GM12864 (cell line): ENCODE data around the gene HIPK4.
"Not testable (repeated sequence)": the region's sequence is repeated elsewhere in the genome, so short reads cannot be mapped to it uniquely, and the experiment has no call there.

ENCODE experiments used
- DNase-seq: peaks from one replicate; pipeline ENCODE4 v3.0.0-alpha.2; 2011; ENCODE audit warnings: low read depth
- H3K4me3 ChIP-seq: 2 replicates; pipeline ENCODE4 v1.5.1; 2011; ENCODE audit warnings: mild to moderate bottlenecking, low read depth, low read length, control low read depth
- TF ChIP-seq, protein P1 (sequence below): IDR thresholded peaks from 2 replicates; pipeline ENCODE4 v1.5.1; 2011; ENCODE audit warnings: low read depth, mild to moderate bottlenecking, moderate library complexity, low read length, control low read depth, inconsistent platforms; ENCODE audit errors: missing control alignments

The HIPK4 gene

DNA sequence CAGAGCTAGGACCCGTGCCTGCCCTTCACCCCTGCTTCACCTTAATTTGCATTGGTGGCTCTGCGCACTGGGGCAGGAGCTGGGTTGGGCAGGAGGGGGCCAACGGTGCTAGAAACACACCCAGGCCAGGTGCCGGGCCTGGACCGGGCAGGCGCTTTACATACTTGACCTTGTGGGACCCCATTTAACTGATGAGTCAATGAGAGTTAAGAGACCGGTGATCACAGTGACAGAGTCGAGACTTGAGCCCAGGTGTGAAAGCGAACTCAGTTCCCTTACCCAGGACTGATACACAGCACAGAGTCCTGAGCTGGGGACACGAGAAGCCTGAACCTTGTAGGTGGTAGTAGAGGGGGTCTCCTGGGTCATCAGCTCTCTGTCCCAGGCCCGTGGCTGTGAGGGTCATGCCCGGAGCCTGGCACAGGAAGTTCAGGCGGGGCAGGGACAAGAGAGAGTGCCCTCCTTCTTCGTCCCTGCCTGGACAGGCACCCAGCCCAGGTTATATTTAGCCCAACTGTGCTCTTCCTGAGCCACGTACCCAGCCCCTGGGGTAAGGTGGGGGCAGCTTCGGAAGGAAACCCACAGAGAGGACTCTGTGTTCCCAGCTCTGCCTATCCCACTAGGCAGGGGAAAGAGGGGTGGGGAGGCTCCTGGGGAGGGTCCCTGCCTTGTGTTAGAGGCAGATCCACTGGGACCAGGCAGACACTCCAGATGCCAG, 21.3 kb upstream of the HIPK4 start:
- TF ChIP-seq, protein P1, sequence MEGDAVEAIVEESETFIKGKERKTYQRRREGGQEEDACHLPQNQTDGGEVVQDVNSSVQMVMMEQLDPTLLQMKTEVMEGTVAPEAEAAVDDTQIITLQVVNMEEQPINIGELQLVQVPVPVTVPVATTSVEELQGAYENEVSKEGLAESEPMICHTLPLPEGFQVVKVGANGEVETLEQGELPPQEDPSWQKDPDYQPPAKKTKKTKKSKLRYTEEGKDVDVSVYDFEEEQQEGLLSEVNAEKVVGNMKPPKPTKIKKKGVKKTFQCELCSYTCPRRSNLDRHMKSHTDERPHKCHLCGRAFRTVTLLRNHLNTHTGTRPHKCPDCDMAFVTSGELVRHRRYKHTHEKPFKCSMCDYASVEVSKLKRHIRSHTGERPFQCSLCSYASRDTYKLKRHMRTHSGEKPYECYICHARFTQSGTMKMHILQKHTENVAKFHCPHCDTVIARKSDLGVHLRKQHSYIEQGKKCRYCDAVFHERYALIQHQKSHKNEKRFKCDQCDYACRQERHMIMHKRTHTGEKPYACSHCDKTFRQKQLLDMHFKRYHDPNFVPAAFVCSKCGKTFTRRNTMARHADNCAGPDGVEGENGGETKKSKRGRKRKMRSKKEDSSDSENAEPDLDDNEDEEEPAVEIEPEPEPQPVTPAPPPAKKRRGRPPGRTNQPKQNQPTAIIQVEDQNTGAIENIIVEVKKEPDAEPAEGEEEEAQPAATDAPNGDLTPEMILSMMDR: no peak
- no peak overlapping the region for H3K4me3 ChIP-seq
- DNase-seq: peak; percentile 49

DNA sequence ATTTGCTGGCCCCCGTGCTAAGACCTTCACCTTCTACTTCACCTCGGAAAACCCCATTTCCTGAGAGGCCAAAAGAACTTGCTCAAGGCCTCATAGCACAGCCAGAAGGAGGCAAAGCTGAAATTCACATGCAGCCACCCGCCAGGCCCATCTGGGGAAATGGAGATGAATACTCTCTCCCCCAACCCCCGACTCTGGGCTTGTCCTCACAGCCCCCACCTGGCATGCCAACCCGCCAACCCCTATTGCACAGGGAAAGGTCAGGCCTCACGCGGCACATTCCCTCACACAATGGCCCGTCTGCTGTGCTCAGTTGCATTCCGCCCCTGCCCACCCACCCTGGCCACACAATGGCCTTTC, 20.0 kb upstream of the HIPK4 start:
- H3K4me3 ChIP-seq: no peak overlapping the region
- peak; percentile 37 for DNase-seq
- TF ChIP-seq, protein P1: no peak

GRCh38 chr19:40408598-40408925, 18.6 kb upstream of the HIPK4 start:
- DNase-seq, H3K4me3 ChIP-seq: not testable (repeated sequence)

DNA sequence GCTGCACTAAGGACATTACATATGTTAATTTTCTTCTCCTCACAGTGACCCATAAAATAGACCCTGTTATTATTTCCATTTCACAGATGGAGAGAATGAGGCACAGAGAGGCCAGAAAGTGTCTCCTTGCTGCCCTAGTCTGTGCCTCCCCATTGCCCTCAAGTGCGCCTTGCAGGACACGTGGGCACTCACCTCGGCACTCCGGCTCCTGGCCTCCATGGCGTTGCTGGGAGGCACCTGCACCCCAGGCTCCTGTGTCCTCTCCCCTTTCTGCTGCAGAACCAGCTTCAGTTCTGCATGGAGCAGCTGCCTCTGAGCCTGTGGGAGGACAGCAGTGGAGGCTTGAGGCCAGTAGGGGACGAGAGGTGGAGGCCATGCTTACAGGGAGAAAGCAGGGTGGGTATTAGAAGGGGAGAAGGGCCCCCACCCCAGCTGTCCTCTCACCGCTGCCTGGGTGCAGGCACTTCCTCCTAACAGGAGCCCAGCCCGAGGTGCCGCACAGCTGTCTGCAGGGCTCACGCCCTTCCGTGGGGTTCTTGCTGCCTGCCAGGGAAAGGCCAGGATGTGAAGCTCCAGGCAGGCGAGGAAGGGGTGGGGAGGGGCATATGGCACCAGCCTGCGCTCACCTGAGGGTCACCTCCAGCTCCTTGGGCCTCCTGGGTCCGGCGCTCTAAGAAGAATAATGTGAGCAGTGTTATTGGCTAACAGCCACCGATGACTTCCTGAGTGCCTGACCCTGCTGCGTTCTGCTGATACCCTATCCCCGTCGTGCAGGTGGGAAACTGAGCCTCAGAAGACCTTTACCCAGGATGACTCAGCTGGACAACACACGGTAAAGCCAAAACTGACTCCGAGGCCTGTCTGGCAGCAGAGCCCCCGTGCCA, 18.0 kb upstream of the HIPK4 start:
- TF ChIP-seq, protein P1: no peak
- no peak for DNase-seq
- no peak overlapping the region for H3K4me3 ChIP-seq

DNA sequence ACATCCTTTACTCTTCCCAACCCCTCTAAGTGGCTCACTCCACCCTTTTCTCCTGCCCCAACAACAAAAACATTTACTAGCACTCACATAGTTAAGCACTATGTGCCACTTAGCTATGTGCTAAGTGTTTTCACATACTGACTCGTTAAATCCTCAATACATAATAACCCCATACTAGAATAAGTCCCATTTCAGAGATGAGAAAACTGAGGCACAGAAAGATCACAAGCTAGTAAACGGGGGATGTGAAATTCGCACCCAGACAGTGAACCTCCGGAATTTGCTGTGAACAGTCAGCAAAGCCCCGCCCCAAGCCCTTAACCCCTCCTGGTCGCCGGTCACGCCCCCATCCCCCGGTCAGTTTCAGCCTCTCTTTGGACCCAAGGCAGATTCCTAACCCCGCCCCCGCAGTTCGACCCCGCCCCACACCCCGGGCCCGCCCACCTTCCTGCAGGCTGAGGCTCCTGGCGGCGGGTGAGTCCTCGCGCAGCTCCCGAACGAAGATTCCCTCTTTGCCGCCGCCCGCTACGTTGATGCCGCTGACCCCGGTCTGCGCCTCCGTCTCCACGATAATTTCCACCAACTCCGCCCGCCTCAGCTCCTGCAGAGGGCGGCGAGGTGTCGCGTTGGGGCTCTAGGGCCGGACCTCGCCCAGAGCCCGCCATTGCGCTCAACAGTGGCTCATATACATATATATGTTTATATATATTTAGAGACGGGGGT, 13.4 kb upstream of the HIPK4 start:
- peak overlapping the region; percentile 69 for H3K4me3 ChIP-seq
- peak; percentile 85 for DNase-seq
- TF ChIP-seq, protein P1: no peak

DNA sequence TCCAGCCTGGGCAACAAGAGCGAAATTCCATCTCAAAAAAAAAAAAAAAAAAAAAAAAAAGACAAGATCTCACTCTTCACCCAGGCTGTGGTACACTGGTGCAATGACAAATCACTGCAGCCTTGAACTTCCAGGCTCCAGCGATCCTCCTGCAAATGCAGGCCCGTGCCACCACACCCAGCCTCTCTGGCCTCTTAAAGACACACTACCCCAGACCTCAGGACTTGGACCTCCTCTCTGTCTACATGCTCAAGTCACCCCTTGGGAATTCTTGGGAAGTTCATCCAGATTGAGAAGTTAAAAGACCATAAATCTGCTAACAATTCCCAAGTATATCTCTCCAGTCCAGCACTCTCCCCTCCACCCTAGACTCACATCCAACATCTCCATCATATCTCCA, 10.6 kb upstream of the HIPK4 start:
- H3K4me3 ChIP-seq: no peak overlapping the region
- TF ChIP-seq, protein P1: no peak
- no peak for DNase-seq

DNA sequence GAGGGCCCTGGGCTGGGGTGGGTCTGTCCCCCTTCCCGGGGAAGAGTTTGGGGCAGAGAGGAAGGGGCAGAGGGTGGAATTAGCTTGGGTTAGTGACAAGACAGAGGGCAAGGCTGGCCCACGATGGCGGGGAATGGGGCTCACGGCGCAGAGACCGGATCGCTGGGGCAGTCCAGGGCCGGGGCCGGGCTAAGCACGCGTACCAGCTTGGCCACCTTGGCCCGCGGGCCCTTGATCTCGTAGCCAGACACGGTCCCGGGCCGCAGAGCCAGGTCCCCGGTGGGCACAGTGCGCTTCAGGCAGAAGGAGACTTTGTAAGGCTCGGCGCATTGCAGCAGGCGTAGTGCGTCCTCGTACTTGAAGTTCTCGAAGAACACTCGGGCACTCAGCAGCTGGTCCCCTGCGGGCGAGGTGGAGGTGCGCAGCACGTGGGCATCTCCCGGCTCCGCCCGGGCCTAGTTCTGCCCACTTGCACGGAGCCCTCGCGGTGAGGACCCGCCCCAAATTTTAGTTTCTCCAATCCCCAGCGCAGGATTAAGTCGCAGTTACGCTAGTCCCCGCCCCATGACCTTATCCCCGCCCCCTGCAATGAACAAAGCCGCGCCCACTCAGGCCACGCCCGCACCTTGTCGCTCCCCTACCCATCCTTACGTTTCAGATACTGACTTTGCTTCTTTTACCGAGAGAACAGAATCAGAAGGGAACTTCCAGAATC, 8.6 kb upstream of the HIPK4 start:
- H3K4me3 ChIP-seq: no peak overlapping the region
- no peak for DNase-seq
- TF ChIP-seq, protein P1: no peak
